Stimulated activated CD4-positive, alpha-beta T cell treated with anti-CD3 and anti-CD28 coated beads, Interleukin-2, amount 100 ng/mL, for 48 hours (primary cell): Measurements from ENCODE around the gene NACA.
A peak's percentile ranks its signal among the peaks of the same experiment; 100 is the strongest.
"Not testable (repeated sequence)": the region's sequence is repeated elsewhere in the genome, so short reads cannot be mapped to it uniquely, and the experiment has no call there.

Source experiments
- DNase-seq, 2 donors: peaks; one replicate each; pipeline ENCODE4 v3.0.0-alpha.2; 2020

NACA gene

GRCh38 chr12:56724972-56725722 lies at the start of gene NACA:
TSS of gene NACA (minus strand) at chr12:56725299. CDS start at chr12:56724521, 778 bp downstream.
- peak; percentile 94 to 96 for DNase-seq

- no peak for DNase-seq
Measured at GRCh38 chr12:56773113-56773512, 48.0 kb upstream of the NACA start.

- no peak for DNase-seq
Measured at GRCh38 chr12:56772625-56773024, 47.5 kb upstream of the NACA start.

GRCh38 chr12:56769868-56770267 lies 44.8 kb upstream of the NACA start:
- DNase-seq, result no peak

GRCh38 chr12:56768424-56768823 lies 43.3 kb upstream of the NACA start:
- DNase-seq, result no peak

GRCh38 chr12:56766535-56766934 lies 41.4 kb upstream of the NACA start:
- DNase-seq, result no peak

GRCh38 chr12:56763753-56764657 lies 38.9 kb upstream of the NACA start:
- DNase-seq, result no peak

GRCh38 chr12:56761812-56762211 lies 36.7 kb upstream of the NACA start:
- DNase-seq, result no peak

GRCh38 chr12:56760460-56760859 lies 35.4 kb upstream of the NACA start:
- no peak for DNase-seq

- DNase-seq, result no peak
Measured at GRCh38 chr12:56759263-56759908, 34.3 kb upstream of the NACA start.

- DNase-seq, result no peak
Measured at GRCh38 chr12:56758728-56759262, 33.7 kb upstream of the NACA start.

- DNase-seq, result not testable (repeated sequence)
Measured at GRCh38 chr12:56757971-56758370, 32.9 kb upstream of the NACA start.

GRCh38 chr12:56753566-56753965 lies 28.5 kb upstream of the NACA start:
- no peak for DNase-seq

GRCh38 chr12:56751712-56752598 lies 26.9 kb upstream of the NACA start, which contains the start of gene PRIM1:
TSS of gene PRIM1 (minus strand) at chr12:56752323. CDS start at chr12:56752298, 25 bp downstream.
- DNase-seq, result peak; percentile 83 to 87

GRCh38 chr12:56750596-56750995 lies 25.5 kb upstream of the NACA start:
- not testable (repeated sequence) for DNase-seq

- DNase-seq, result no peak
Measured at GRCh38 chr12:56749853-56750252, 24.8 kb upstream of the NACA start.

- no peak for DNase-seq
Measured at GRCh38 chr12:56749359-56749758, 24.3 kb upstream of the NACA start.

GRCh38 chr12:56728139-56728861 lies 3.2 kb upstream of the NACA start:
- DNase-seq, result no peak

- DNase-seq, result not testable (repeated sequence)
Measured at GRCh38 chr12:56726196-56726675, 1.1 kb upstream of the NACA start.

- DNase-seq, result no peak
Measured at GRCh38 chr12:56725723-56726102, 614 bp upstream of the NACA start.

GRCh38 chr12:56724701-56724971 lies 463 bp downstream of the NACA start:
- no peak for DNase-seq
